HEK293 (cell line): ENCODE data around the gene TMEM145.

Experiments used
- CTCF ChIA-PET: fragments of 350-600 bp; formaldehyde crosslinking; extraction: SDS; loops from one replicate; lab custom pipeline; 2021; ENCODE audit warnings: antibody characterized with exemption; lab: Yijun Ruan, JAX
- POLR2A ChIA-PET: fragments of 300-600 bp; formaldehyde crosslinking; extraction: SDS; loops from one replicate; lab custom pipeline; 2020; ENCODE audit warnings: antibody characterized with exemption, inconsistent platforms; lab: Yijun Ruan, JAX
- H3K27ac ChIP-seq: fragments of 200-500 bp; sonication (Bioruptor generic); 2 replicates; pipeline ENCODE4 v1.5.1; 2014; ENCODE audit warnings: low read depth, low read length, control low read depth, inconsistent platforms; ENCODE audit errors: extremely low read depth
- H3K36me3 ChIP-seq, 2 experiments: fragments of 200-500 bp in 1 of 2; sonication (Bioruptor generic) in 1 of 2; 1 replicate in 1 of 2; 2 replicates in 1 of 2; pipeline ENCODE4 v1.5.1; 2014 to 2017; ENCODE audit warnings: inconsistent platforms in 2 of 2, low read length in 2 of 2; ENCODE audit not compliant: control insufficient read depth in 2 of 2, insufficient read depth in 1 of 2
- H3K4me1 ChIP-seq: fragments of 200-500 bp; sonication (Bioruptor generic); 2 replicates; pipeline ENCODE4 v1.5.1; 2014; ENCODE audit warnings: mild to moderate bottlenecking, low read length, inconsistent platforms; ENCODE audit not compliant: control insufficient read depth, insufficient read depth
- H3K4me3 ChIP-seq: 2 replicates; pipeline ENCODE4 v1.5.1; 2011; ENCODE audit warnings: low read depth, mild to moderate bottlenecking, control low read depth, low read length, moderate library complexity
- H3K9me3 ChIP-seq: fragments of 200-500 bp; sonication (Bioruptor generic); 2 replicates; pipeline ENCODE4 v1.5.1; 2014; ENCODE audit warnings: low read depth, low read length, inconsistent platforms; ENCODE audit not compliant: control insufficient read depth, insufficient read depth
- HIC1 ChIP-seq: fragments of 450-650 bp; formaldehyde crosslinking; IDR thresholded peaks from 2 replicates; pipeline ENCODE4 v1.5.1; 2016; ENCODE audit warnings: missing biosample characterization, missing genetic modification characterization
- MYNN ChIP-seq: fragments of 450-650 bp; formaldehyde crosslinking; IDR thresholded peaks from 2 replicates; pipeline ENCODE4 v1.5.1; 2016; ENCODE audit warnings: missing biosample characterization, missing genetic modification characterization, borderline replicate concordance
- PRDM4 ChIP-seq: fragments of 450-650 bp; formaldehyde crosslinking; IDR thresholded peaks from 2 replicates; pipeline ENCODE4 v1.5.1; 2017; ENCODE audit warnings: missing biosample characterization, missing genetic modification characterization
- PRDM6 ChIP-seq: fragments of 450-650 bp; formaldehyde crosslinking; IDR thresholded peaks from 2 replicates; pipeline ENCODE4 v1.5.1; 2017; ENCODE audit warnings: missing biosample characterization, missing genetic modification characterization
- SALL2 ChIP-seq: fragments of 450-650 bp; formaldehyde crosslinking; IDR thresholded peaks from 2 replicates; pipeline ENCODE4 v1.5.0; 2017; ENCODE audit warnings: missing biosample characterization, mild to moderate bottlenecking, missing genetic modification characterization, borderline replicate concordance
- SP3 ChIP-seq: fragments of 450-650 bp; formaldehyde crosslinking; IDR thresholded peaks from 2 replicates; pipeline ENCODE4 v1.5.1; 2016; ENCODE audit warnings: missing biosample characterization, missing genetic modification characterization
- YY2 ChIP-seq: fragments of 450-650 bp; formaldehyde crosslinking; IDR thresholded peaks from 2 replicates; pipeline ENCODE4 v1.5.1; 2016; ENCODE audit warnings: missing biosample characterization, missing genetic modification characterization
- ZBTB1 ChIP-seq: fragments of 450-650 bp; formaldehyde crosslinking; IDR thresholded peaks from 2 replicates; pipeline ENCODE4 v1.5.1; 2016; ENCODE audit warnings: missing biosample characterization, missing genetic modification characterization
- ZFP3 ChIP-seq: fragments of 450-650 bp; formaldehyde crosslinking; IDR thresholded peaks from 2 replicates; pipeline ENCODE4 v1.5.1; 2016; ENCODE audit warnings: low read depth, missing biosample characterization, missing genetic modification characterization
- ZNF18 ChIP-seq: fragments of 450-650 bp; formaldehyde crosslinking; IDR thresholded peaks from 2 replicates; pipeline ENCODE4 v1.5.1; 2016; ENCODE audit warnings: missing biosample characterization, missing genetic modification characterization
- ZNF239 ChIP-seq: fragments of 450-650 bp; formaldehyde crosslinking; IDR thresholded peaks from 2 replicates; pipeline ENCODE4 v1.5.1; 2016; ENCODE audit warnings: missing biosample characterization, missing genetic modification characterization
- ZNF280C ChIP-seq: fragments of 450-650 bp; formaldehyde crosslinking; IDR thresholded peaks from 2 replicates; pipeline ENCODE4 v1.5.1; 2016; ENCODE audit warnings: missing biosample characterization, missing genetic modification characterization
- ZNF324 ChIP-seq: fragments of 450-650 bp; formaldehyde crosslinking; IDR thresholded peaks from 2 replicates; pipeline ENCODE4 v1.5.1; 2016; ENCODE audit warnings: missing biosample characterization, missing genetic modification characterization
- ZNF350 ChIP-seq: fragments of 450-650 bp; formaldehyde crosslinking; IDR thresholded peaks from 2 replicates; pipeline ENCODE4 v1.5.0; 2017; ENCODE audit warnings: missing biosample characterization, mild to moderate bottlenecking, missing genetic modification characterization
- ZNF670 ChIP-seq: fragments of 450-650 bp; formaldehyde crosslinking; IDR thresholded peaks from 2 replicates; pipeline ENCODE4 v1.5.1; 2016; ENCODE audit warnings: missing biosample characterization, missing genetic modification characterization, low read depth
- ZNF791 ChIP-seq: fragments of 450-650 bp; formaldehyde crosslinking; IDR thresholded peaks from 2 replicates; pipeline ENCODE4 v1.5.1; 2016; ENCODE audit warnings: missing biosample characterization, missing genetic modification characterization
- ZNF837 ChIP-seq: fragments of 450-650 bp; formaldehyde crosslinking; IDR thresholded peaks from 2 replicates; pipeline ENCODE4 v1.5.1; 2016; ENCODE audit warnings: missing biosample characterization, missing genetic modification characterization
- ZSCAN5A ChIP-seq: fragments of 450-650 bp; formaldehyde crosslinking; IDR thresholded peaks from 2 replicates; pipeline ENCODE4 v1.5.1; 2016; ENCODE audit warnings: missing biosample characterization, missing genetic modification characterization

Gene TMEM145

GRCh38 chr19:42303876-42304275 is 9.2 kb upstream of the TMEM145 start (continued):
- TF ChIP-seq ZBTB1 (tag by site-specific recombination) (no peak), SALL2 (tag by site-specific recombination) (no peak), ZNF670 (tag by site-specific recombination) (no peak), ZNF324 (tag by site-specific recombination) (no peak), PRDM6 (tag by site-specific recombination) (no peak), ZNF837 (tag by site-specific recombination) (no peak), ZNF239 (tag by site-specific recombination) (no peak), ZFP3 (tag by site-specific recombination) (no peak), ZNF280C (tag by site-specific recombination) (no peak), ZNF350 (tag by site-specific recombination) (no peak)

GRCh38 chr19:42306646-42307045 is 6.5 kb upstream of the TMEM145 start:
- ChIA-PET POLR2A (interaction anchor here (0.7 to 1.5 kb wide), 2 partner anchors 10 to 60 kb away, joined by 3 read pairs; no protein-coding TSS in a partner anchor), CTCF (interaction anchor here (0.6 to 1.2 kb wide), 5 partner anchors 17 to 1118 kb away, joined by 3 read pairs; no protein-coding TSS in a partner anchor)
- H3K9me3 ChIP-seq: no peaks in the 10 kb centered on the region
- TF ChIP-seq YY2 (tag by site-specific recombination) (no peak), ZNF791 (tag by site-specific recombination) (no peak), SP3 (tag by site-specific recombination) (no peak), HIC1 (tag by site-specific recombination) (no peak), ZSCAN5A (tag by site-specific recombination) (no peak), MYNN (tag by site-specific recombination) (no peak), ZNF18 (tag by site-specific recombination) (no peak), PRDM4 (tag by site-specific recombination) (no peak)
- H3K27ac ChIP-seq: no peak overlapping the region
- no peaks in the 10 kb centered on the region; a peak in 1 of 3 replicates for H3K36me3 ChIP-seq
- H3K4me1 ChIP-seq: peaks cover 11% of the 10 kb centered on the region
- no peak overlapping the region for H3K4me3 ChIP-seq
